NCI-H1436 treated with DMSO at 0.1 percent for 48 hours (cell line): ENCODE results near the gene ZNF771.

Source experiments
- DNase-seq: peaks from one replicate; lab custom pipeline; 2025; lab: John Stamatoyannopoulos, UW

Gene ZNF771

DNA sequence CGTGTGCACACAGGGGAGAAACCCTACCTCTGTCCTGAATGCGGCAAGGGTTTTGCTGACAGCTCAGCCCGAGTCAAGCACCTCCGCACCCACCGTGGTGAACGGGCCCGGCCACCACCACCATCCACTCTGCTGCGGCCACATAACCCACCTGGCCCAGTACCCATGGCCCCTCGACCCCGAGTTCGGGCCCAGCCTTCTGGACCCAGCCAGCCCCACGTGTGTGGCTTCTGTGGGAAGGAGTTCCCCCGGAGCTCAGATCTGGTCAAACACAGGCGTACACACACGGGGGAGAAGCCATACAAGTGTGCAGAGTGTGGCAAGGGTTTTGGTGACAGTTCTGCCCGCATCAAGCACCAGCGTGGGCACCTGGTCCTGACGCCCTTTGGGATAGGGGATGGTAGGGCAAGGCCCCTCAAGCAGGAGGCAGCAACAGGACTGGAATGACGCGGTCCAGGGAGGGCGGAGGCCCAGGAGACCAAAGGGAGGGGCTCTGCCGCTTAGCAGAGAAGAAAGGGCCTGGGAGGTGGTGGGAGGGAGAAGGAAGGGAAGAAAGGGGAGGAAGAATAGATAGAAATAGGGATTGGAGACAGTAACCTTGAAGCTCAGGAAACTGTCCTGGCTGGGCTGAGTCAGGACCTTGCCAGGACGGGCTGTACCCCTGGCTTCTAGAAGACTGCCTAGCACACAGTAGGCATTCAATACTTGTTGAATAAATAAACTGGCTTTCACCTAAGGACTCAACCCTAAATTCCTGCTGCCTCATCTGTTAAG, 8.6 kb upstream of the ZNF771 start:
- DNase-seq = no peak

DNA sequence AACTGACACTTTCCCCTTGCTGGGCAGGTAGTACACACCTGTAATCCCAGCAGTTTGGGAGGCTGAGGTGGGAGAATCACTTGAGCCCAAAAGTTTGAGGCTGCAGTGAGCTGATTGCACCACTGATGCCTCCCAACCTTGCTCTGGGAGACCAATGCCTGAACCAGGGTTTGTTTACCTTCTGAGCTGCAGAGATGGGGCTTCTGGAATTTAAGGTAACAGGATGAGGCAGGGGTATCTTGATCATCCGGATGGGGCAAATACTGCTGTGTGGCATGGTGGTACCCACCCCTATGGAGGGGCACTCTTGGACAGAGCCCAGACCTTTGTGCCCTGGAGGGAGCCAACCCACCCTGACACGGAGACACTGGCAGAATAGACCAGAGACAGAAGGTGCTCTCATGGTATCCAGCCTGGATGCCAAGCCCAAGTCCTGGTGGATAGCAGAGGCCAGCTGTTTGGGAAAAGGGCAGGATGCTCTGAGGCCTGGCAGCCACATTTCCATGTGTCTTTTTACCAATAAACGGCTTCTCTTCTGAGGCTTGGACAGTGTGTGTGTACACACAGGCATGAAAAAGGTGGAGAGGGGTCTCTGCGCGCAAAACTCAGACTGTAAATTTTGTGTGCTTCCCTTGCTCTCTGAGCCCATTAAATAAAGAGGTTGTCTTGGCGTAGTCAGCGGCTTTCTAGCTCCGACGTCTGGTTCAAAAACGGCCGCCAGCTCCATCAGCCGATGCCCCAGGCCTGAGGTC, 7.8 kb upstream of the ZNF771 start:
- no peak for DNase-seq

DNA sequence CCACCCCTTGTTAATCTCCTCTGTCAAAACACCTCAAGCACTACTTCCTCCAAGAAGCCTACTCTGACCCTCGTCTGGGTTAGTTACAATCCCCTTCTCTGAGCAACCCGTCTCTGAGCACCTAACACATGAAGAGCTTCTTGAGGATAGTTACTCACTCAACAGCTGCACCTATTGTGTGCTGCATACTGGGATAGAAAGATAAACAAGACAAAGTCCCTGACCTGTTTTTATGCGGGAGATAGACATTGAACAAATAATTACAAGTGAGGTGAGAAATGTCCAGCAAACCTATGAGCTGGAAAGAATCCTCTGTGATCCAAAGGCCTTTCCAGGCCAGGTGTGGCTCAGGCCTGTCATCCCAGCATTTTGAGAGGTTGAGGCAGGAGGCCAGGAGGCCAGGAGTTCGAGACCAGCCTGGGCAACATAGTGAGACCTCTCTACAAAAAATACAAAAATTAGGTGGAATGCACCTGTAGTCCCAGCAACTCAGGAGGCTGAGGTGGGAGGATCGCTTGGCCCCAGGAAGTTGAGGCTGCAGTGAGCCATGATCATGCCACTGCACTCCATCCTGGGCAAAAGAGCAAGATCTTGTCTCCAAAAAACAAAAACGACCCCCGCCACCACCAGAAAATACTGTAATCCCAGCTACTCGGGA, 5.5 kb upstream of the ZNF771 start:
- no peak for DNase-seq

DNA sequence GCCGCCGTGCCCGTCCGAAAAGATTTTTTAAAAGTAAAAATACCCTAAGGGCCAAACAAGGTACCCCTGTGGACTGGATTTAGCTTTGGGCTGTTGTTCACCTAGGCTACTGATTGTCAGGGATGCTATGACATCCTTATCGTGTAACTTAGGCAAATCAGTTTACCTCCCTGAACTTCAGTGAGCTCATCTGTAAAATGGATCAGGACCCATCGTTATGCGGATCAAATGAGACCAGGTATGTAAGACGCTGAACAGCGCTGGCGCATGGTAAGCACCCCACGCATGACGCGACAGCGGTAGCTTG, 658 bp upstream of the ZNF771 start:
- DNase-seq = no peak

DNA sequence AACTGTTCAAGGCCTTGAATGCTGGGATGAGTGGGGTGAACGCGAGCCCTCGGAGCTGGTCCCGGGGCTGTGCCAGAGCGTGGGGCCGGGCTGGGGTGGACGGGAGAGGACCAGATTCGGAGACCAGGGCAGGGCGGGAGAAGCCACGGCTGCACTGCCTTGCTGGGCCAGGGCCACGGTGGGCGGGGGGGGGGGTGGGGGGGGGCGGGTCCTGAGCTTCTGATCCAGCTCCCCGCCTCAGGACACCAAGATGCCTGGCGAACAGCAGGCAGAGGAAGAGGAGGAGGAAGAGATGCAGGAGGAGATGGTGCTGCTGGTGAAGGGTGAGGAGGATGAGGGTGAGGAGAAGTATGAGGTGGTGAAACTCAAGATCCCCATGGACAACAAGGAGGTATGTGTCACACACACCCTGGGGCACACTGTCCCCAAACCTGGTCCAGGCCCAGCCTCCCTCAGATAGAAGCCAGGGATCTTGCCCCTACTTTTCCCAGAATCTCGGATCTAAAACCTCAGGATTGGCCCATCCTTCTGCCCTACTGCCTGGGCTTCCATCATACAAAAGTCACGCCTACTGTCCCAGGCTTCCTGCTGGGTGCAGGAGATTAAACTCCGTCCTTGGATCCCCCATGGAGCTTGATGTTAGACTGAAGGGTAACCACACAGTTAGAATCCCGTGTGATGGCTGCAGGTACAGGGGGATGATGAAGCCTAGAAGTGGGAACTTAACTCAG, 563 bp downstream of the ZNF771 start:
- no peak for DNase-seq

DNA sequence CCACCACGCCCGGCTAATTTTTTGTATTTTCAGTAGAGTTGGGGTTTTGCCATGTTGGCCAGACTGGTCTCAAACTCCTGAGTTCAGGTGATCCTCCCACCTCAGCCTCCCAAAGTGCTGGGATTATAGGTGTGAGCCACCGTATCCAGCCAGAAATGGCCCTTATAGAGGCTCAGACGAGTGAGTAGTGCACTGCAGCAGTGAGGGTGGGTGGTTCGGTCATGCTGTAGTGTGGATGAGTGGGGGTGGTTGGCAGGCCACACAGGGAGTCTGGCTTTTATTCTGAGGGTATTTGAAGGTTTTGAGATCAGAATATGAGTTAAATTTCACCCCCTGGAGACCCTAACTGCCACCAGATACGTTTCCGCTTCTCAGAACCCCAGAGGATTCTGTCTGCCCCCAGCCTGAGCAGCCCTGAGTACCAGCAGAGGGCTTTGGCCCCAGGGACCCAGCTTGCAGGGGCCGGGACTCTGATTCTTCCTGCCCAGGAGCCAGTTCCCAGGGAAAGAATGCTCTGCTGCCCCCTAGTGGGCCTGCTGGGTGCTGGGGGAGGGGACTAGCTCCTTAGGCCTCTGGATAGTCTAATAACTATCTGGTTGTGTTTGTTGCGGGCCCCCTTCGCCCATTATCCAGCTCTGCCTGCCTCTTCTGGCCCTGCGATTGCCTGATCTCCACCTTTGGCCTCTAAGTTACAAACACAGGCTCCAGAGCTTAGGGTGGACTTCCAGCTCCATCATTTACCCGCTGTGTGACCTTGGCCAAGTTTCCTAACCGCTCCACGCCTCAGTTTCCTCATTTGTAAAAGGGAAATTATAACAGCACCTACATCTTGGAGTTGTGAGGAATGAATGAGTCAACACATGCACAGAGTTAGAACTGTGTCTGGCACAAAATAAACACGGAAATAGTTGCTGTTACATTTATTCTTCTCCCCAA, 2.0 kb downstream of the ZNF771 start:
- peak; percentile 50 for DNase-seq

DNA sequence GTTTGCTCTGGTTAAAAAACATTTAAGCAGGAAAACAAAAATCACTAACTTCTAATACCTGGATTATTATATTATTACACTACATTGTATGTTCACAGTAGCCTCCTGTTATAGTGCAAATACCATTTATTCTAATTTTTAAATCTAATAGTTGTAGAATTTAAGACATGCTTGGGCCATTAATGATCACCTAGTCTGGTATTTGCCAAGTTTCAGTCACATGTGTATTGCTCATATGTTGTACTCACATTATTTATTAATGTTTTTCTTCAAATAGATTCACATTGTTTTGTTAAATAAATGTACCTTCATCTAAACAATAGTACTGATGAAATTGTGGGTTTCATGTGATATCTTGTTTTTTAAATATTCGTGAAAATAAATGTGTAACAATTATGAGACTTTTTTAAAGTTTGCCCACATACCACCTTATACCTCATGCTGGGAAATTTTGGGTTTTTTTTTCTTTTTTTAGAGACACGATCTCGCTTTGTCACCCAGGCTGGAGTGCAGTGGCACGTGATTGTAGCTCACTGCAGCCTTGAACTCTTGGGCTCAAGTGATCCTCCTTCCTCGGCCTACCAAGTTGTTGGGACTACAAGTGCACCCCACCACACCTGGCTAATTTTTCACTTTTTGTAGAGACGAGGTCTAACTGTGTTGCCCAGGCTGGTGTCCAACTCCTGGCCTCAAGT, 5.9 kb downstream of the ZNF771 start:
- no peak for DNase-seq

DNA sequence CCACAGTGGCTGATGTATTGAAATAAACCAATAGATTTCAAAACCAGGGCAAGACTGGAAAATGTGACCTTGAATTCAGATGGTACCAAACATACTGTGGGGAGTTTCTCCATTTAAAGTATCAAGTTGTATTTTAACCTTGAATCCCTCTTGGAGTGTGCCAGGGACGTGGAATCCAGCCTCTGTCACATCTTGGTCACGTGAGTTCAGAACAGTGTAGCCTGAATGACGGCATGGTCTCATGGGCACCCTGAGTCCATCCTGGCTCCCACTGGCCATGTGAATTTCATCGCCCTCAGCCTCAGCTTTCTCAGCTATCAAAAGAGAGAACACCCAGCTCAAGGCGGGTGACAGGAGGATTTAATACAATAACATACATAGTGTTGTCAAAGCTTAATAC, 6.8 kb downstream of the ZNF771 start:
- no peak for DNase-seq

DNA sequence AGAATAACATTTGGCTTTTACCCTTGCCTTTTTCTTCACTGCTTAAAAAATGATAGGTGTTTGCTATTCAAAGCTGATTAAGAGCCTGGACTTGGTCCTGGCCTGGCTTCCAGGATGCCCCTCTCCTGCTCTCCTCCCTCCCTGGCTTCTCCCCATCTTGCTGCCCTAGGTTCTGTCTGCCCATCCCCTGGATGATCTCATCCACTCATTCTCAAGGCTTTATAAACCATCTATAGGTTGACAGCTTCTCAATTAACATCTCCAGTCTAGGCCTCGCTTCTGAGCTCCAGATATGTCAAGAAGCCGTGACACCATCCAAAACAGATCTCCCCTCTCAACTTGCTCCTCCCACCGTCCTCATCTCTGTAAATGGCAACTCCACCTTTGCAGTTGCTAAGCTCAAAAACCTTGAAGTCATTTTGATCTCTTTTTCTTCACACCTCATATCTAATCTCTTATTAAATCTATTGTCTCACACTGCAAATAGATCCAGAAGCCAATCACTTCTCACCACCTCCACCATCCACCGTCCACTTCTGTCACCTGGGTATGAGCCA, 8.7 kb downstream of the ZNF771 start:
- DNase-seq = no peak

DNA sequence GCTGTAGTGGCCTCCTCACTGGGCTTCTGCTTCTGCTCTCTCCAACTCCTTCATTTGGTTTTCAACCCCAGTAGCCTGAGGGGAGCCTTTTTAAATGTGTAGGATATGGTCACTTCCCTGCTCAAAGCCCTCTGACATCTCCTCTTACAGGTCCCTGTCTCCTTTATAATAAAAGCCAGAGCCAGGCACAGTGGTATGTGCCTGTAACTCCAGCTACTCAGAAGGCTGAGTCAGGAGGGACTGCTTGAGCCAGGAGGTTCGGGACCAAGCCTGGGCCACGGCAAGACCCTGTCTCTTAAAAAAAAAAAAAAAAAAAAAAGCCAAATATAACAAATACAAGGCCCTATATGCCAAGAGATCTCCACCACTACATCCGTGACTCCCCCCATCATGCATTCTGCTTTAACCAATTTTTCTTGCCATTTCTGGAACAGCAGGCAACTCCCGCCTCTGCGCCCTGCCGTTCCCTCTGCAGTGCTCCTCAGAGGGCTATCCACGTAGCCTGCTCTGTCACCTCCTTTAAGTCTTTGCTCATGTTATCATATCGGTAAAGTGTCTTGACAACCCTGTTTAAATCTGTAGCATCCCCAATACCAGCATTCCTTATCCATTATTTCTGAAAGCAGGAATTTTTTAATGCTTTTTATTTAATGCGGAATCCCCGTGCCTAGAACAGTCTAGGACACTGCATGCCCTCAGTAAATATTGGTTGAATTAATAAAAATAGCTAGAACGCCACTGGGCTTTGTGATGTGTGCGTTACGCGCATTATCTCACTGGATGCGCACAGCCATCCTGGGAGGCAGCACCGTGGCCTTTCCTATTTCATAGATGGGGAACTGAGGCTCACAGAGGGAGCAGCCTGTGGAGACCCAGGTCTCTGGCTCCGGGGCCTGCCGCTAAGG, 9.5 kb downstream of the ZNF771 start:
- no peak for DNase-seq

DNA sequence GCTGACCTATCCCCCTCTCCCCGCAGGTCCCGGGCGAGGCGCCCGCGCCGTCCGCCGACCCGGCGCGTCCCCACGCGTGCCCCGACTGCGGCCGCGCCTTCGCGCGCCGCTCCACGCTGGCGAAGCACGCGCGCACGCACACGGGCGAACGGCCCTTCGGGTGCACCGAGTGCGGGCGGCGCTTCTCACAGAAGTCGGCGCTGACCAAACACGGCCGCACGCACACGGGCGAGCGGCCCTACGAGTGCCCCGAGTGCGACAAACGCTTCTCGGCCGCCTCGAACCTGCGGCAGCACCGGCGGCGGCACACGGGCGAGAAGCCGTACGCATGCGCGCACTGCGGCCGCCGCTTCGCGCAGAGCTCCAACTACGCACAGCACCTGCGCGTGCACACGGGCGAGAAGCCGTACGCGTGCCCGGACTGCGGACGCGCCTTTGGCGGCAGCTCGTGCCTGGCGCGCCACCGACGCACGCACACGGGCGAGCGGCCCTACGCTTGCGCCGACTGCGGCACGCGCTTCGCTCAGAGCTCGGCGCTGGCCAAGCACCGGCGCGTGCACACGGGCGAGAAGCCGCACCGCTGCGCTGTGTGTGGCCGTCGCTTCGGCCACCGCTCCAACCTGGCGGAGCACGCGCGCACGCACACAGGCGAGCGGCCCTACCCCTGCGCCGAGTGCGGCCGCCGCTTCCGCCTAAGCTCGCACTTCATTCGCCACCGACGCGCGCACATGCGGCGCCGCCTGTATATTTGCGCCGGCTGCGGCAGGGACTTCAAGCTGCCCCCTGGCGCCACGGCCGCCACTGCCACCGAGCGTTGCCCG, 10.3 kb downstream of the ZNF771 start:
- peak; percentile 35 for DNase-seq

DNA sequence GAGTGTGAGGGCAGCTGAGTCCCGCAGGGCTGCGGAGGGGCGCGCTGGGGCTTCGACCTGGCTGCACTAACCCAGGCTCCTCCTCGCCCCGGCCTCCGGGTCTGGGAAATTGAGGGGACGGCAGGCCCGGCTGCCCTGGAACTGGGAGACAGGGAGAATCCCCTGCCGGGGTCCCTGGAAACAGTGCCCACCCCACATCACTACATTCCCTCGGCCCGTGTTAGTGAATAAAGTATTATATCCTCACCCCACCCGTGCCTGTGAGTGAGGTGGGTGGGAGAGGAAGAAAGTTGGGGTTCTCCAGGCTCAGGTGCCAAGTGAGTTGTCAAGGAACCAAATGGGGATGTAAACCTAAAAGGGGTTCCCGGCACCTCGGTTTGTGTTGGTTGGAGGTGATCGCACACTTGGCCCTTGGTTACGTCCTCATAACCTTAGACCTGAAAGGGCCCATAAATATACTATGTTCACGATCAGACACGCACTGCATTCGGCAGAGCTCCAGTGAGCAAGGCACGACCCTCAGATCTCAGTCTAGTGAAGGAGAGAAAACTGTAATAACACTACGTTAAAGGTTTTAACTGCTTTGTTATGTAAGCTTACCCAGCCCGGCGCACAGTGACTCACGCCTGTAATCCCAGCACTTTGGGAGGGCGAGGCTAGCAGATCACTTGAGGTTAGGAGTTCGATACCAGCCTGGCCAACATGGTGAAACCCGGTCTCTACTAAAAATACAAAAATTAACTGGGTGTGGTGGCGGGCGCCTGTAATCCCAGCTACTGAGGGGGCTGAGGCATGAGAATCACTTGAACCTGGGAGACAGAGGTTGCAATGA, 11.2 kb downstream of the ZNF771 start:
- DNase-seq = no peak

DNA sequence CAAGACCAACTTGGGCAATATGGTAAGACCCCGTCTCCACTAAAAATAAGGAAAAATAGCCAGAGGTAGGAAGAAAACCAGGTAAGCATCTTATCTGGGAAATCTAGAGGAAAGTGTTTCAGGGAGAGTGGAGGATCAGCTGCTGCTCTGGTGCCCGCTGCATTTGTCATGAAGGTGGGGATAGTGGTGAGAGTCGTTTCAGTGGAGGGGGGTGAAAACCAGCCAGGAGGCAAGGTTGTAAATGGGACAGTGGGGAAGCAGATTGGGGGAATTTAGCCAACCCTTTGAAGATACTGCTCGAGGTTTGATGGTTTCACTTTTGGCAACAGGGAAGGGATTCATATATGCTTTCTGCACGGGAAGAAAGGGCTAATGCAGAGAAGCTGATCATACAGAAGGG, 13.6 kb downstream of the ZNF771 start:
- no peak for DNase-seq

DNA sequence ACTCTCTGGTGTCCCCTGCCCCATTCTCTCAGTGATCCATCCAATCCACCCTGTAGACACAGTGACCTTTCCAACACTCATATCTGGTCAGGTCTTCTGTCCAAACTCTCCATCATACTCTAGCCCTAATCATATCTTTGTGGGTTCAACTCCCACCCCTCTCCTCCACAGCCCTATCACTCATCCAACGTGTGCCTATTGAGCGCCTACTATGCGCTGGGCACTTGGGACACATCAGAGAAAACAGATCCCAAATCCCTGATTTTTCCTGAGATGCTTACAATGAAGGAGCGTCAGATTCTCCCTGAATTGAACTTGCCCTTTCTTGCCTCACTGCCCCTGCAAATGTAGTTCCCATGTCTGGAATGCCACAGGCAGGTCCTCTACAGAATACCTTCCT, 20.6 kb downstream of the ZNF771 start:
- no peak for DNase-seq

DNA sequence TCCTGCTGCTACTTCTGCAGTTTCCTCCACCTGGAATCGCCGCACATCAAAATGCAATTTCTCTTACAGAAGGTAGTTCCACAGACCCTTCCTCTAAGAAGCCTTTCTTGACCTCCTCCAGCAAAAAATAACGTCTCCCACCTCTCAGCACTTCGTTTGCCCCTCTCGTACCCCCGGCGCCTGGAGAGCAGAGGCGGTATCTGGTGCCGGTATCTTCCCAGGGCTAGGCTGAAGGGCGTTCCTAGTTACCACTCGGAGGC, 21.9 kb downstream of the ZNF771 start:
- DNase-seq = no peak

DNA sequence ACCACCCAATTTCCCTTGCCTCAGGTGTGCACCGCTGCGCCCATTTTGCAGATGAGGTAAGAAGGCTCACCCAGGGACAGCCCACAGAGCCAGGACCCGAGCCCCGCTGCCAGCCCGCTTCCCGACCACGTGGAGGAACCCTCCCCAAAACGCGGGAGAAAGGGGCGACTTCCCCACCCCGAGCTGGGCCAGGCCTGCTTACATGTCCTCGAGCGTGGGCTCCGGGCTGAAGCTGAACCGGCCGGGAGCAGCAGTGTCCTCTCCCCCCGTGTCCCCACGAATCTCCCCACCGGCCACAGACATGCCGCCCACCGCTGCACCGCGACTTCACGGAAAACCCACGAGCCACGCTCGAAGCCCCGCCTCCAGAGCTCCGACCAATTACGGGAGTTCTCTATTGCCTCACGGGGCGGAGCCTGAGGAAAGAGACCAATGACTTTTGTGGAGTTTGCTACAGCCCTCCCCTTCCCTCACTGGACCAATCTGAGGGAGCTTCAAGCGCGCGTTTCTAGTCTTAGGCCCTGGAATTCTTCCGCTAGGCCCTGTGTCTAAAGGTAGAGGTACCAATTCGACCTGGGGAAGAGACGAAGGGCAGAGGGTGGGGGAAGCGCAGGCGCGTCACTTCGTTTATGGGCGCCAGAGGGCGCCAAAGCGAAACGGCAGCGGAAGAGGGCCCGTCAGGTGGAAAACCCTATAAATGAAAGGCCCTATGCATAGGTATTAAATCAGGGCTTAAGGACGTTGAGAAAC, 22.4 kb downstream of the ZNF771 start, which contains the start of gene DCTPP1:
Gene DCTPP1, minus strand, starts transcription at position 353 of the 750 bp plus-strand sequence. Its CDS starts 50 bp downstream, at position 303.
- peak; percentile 99 for DNase-seq

DNA sequence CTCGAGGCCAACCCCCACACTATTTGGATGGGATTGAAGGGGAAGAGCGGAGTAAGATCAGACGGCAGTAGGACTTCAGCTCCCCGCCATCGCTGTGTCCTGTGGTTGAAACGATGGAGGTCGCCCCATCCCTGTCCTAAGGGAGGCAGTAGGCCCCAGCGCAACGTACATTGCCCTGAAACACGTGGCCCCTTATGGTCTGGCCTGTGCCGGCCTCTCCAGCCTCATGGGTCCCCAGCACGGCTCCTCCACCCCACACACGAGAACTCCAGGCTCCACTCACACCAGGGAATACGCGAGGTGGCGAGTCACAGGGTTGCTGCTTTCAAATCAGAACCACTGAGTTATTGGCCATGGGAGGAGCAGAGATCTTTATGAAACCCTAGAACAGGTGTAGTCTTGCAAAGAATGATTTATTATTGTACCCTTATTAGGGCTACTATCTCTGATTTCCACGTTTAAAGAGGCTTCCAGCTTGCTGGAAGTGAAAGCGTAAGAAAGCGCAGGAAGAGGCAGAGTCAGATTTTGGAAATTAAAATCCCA, 23.1 kb downstream of the ZNF771 start:
- no peak for DNase-seq
